Thymus (tissue), 11 donors: ENCODE results near the gene SLC66A2. TPM values are rescaled to one million over a fixed set of nuclear protein-coding genes. Genes with fewer than 3 reads are reported as not detected.
A peak's percentile ranks its signal among the peaks of the same experiment; 100 is the strongest.

ENCODE experiments used
- DNase-seq, 9 donors: peaks; one replicate each; pipeline ENCODE4 v3.0.0-alpha.2; 2013; ENCODE audit warnings: low spot score in 9 of 9, low read depth in 6 of 9, missing footprints in 1 of 9
- H3K27ac ChIP-seq, 2 donors: one replicate each; pipeline ENCODE4 v1.5.1; 2013; ENCODE audit warnings: control low read depth in 1 of 2, low read depth in 1 of 2, low read length in 1 of 2, mild to moderate bottlenecking in 1 of 2, moderate library complexity in 1 of 2
- H3K27me3 ChIP-seq, 2 donors: one replicate each; pipeline ENCODE4 v1.5.1; 2013; ENCODE audit warnings: low read length in 1 of 2; ENCODE audit not compliant: control insufficient read depth in 2 of 2, insufficient read depth in 1 of 2
- H3K36me3 ChIP-seq, 2 donors: one replicate each; pipeline ENCODE4 v1.5.1; 2013; ENCODE audit warnings: low read length in 1 of 2, mild to moderate bottlenecking in 1 of 2, moderate library complexity in 1 of 2; ENCODE audit not compliant: control insufficient read depth in 2 of 2, insufficient read depth in 2 of 2
- H3K4me1 ChIP-seq, 2 donors: one replicate each; pipeline ENCODE4 v1.5.1; 2013; ENCODE audit warnings: low read length in 2 of 2; ENCODE audit not compliant: control insufficient read depth in 2 of 2, insufficient read depth in 2 of 2
- H3K4me3 ChIP-seq, 2 donors: one replicate each; pipeline ENCODE4 v1.5.1; 2013; ENCODE audit warnings: low read length in 2 of 2, control low read depth in 1 of 2, mild to moderate bottlenecking in 1 of 2
- H3K9me3 ChIP-seq, 2 donors: one replicate each; pipeline ENCODE4 v1.5.1; 2013; ENCODE audit warnings: low read length in 1 of 2, mild to moderate bottlenecking in 1 of 2; ENCODE audit not compliant: control insufficient read depth in 2 of 2, insufficient read depth in 1 of 2
- WGBS: extraction: QIAGEN DNeasy Blood & Tissue Kit; methylation state at CpG from one replicate; pipeline ENCODE4 v1.1.7; 2013; 5-methylcytosine and 5-hydroxymethylcytosine counted together
- polyA plus RNA-seq: library from polyadenylated mRNA; stranded (reverse); fragments of 200-250 nt; gene quantifications from one replicate; pipeline ENCODE4 v1.2.3, GENCODE V29; 2013
- total RNA-seq: library from RNA; stranded (reverse); fragments of 120-200 nt; gene quantifications from one replicate; pipeline ENCODE4 v1.2.4, GENCODE V29; 2013
- donor health status: healthy.

Gene SLC66A2
- total and polyA plus RNA-seq, 2 donors = 19.9 to 91.3 TPM

DNA sequence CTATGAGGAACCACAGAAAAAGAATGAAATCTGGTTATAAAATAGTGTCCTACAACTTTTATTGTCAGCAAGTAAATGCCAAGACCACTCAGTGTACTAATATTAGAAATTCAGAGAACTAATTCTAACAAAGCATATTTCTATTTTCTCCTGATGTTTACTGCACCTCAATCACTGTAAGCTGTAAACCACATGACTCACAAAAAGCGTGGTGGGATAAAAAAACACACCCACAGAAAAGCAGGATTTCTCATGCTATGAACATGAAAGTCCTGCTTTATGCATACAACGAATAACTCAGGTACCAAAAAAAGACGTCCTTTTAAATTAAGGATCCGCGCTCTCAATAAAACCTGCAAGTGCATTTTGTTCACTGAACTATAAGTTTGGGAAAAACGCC, 36.1 kb upstream of the SLC66A2 start:
- H3K4me1 ChIP-seq = peaks cover 12 to 15% of the 10 kb centered on the region in 2 donors
- H3K27me3 ChIP-seq = no peaks in the 10 kb centered on the region
- H3K4me3 ChIP-seq = peak overlapping the region; percentile 74 to 90
- H3K36me3 ChIP-seq = peaks cover 14 to 16% of the 10 kb centered on the region in 2 donors
- no peaks in the 10 kb centered on the region for H3K9me3 ChIP-seq
- WGBS = under 1% methylated on average over 6 of the region's 6 CpGs
- H3K27ac ChIP-seq = peak overlapping the region in 1 of 2 donors; percentile 88
- no peak for DNase-seq

DNA sequence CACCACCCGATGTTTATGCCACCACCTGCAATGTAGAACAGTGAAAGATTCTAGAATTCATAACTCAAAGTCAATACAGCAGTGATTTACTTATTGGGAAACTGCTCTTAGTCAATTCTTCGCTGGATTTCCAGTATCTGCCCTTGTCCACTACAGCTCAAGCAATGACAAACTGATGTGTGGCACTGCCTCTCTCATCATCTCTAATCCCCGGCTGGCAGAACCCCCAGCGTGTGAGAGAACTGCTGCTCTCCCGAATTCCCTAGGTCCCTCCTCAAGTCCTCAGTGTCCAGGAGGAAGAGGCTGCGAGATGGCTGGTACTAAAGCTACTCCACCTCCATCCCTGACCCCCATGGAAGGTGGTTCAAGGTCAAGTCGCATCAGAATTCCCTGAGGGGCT, 35.3 kb upstream of the SLC66A2 start:
- Histone ChIP-seq H3K36me3 (peaks cover 17 to 20% of the 10 kb centered on the region in 2 donors), H3K27me3 (no peaks in the 10 kb centered on the region), H3K27ac (no peak overlapping the region), H3K9me3 (no peaks in the 10 kb centered on the region), H3K4me3 (peak overlapping the region in 1 of 2 donors; percentile 90), H3K4me1 (peaks cover 12 to 15% of the 10 kb centered on the region in 2 donors)
- DNase-seq = no peak
- 90% methylated on average over 7 of the region's 7 CpGs for WGBS

DNA sequence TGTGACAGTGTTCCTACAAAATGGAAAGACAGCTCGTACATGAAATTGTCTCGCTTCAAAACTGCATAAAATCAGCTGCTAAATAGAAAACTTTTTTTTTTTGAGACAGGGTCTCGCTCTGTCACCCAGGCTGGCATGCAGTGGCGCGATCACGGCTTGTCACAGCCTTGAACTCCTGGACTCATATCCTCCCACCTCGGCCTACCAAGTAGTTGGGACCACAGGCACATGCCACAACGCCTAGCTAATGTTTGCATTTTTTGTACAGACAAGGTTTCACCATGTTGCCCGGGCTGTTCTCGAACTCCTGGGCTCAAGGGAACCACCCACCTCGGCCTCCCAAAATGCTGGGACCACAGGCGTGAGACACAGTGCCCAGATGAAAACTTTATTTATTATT, 33.7 kb upstream of the SLC66A2 start:
- Histone ChIP-seq H3K27me3 (no peaks in the 10 kb centered on the region), H3K27ac (no peak overlapping the region), H3K4me1 (peaks cover 12 to 15% of the 10 kb centered on the region in 2 donors), H3K4me3 (no peak overlapping the region), H3K9me3 (no peaks in the 10 kb centered on the region), H3K36me3 (peaks cover 17 to 20% of the 10 kb centered on the region in 2 donors)
- no peak for DNase-seq
- WGBS = 97% methylated on average over 12 of the region's 12 CpGs

DNA sequence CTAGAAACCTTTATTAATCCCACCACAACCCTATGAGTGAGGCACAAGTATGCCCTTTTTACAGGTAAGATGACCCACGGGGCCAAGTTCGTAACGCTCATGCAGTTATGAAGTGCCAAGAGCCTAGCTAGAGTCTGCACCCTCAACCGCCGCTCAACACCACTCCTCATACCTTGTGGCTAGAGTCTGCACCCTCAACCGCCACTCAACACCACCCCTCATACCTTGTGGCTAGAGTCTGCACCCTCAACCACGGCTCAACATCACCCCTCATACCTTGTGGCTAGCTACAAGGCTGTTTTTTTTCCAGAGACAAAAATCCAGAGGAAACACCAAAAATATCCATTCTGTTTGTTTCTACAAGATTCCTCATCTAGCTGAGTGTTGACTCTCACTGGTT, 32.3 kb upstream of the SLC66A2 start:
- Histone ChIP-seq H3K36me3 (peaks cover 21 to 29% of the 10 kb centered on the region in 2 donors), H3K9me3 (no peaks in the 10 kb centered on the region), H3K27me3 (no peaks in the 10 kb centered on the region), H3K27ac (no peak overlapping the region), H3K4me3 (no peak overlapping the region), H3K4me1 (peaks cover 8 to 11% of the 10 kb centered on the region in 2 donors)
- DNase-seq = no peak
- WGBS = 54% methylated on average over 7 of the region's 7 CpGs

DNA sequence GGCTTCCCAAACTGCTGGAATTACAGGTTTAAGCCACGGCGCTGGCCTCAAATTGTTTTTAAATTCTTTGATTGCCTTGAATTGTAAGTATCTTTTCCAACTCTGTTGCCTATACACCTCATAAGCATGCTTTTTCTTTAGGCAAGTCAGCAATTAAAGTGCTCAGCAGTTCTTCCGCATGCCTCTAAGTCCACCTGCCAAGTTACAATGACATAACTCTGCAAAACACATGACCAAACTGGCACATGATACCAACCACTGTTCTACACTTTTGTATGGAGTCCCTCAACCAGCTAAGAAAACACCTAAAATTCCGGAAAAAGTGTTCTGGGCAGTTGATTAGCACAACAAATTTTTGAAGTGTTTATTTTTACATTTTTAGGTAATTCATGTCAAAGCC, 31.8 kb upstream of the SLC66A2 start:
- no peaks in the 10 kb centered on the region for H3K9me3 ChIP-seq
- peaks cover 21 to 29% of the 10 kb centered on the region in 2 donors for H3K36me3 ChIP-seq
- no peak overlapping the region for H3K27ac ChIP-seq
- H3K4me3 ChIP-seq = no peak overlapping the region
- no peaks in the 10 kb centered on the region for H3K27me3 ChIP-seq
- no peak for DNase-seq
- peaks cover 8 to 11% of the 10 kb centered on the region in 2 donors for H3K4me1 ChIP-seq
- 95% methylated on average over 4 of the region's 4 CpGs for WGBS

DNA sequence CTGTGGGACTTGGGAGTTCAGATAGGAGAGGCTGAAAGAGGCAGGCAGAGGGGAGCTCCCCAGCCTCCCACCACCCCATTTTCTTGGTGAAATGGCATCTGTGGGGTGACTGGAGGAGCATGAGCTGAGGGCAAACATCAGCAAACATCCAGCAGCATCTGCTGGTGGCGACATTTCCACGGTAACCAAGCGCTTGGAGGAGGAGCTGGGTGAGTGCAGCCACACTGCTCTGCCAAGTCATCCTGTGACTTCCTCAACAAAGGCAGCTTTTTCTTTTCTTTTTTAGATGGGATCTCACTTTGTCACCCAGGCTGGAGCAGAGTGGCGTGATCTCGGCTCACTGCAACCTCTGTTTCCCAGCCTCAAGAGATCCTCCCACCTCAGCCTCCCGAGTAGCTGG, 31.3 kb upstream of the SLC66A2 start:
- no peak overlapping the region for H3K27ac ChIP-seq
- no peaks in the 10 kb centered on the region for H3K9me3 ChIP-seq
- H3K36me3 ChIP-seq = peaks cover 21 to 29% of the 10 kb centered on the region in 2 donors
- peaks cover 8 to 11% of the 10 kb centered on the region in 2 donors for H3K4me1 ChIP-seq
- peak in 1 of 9 donors; percentile 13 for DNase-seq
- WGBS = 50% methylated on average over 6 of the region's 6 CpGs
- no peak overlapping the region for H3K4me3 ChIP-seq
- H3K27me3 ChIP-seq = no peaks in the 10 kb centered on the region

- 93% methylated on average over 13 of the region's 13 CpGs for WGBS
- no peak for DNase-seq
- H3K36me3 ChIP-seq = peaks cover 28 to 33% of the 10 kb centered on the region in 2 donors
Measured at GRCh38 chr18:79980585-79980984, 29.1 kb upstream of the SLC66A2 start.

DNA sequence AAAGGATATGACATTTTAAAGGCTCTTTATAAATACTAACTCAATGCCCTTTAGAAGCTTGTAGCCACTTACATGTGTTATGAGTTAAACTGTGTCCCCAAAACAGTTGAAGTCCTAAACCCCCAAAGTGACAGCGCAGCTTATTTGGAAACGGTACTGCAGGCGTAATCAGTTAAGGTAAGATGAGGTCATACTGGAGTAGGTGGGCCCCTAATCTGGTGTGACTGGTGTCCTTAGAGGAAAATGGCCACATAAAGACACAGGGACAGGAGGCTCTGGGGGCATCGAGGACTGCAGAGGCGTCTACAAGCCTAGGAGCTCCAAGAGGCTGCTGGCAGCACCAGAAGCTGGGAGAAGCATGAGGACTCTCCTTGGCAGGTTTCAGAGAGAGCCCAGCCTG, 28.4 kb upstream of the SLC66A2 start:
- Histone ChIP-seq H3K27ac (no peak overlapping the region), H3K36me3 (peaks cover 30% of the 10 kb centered on the region in 2 donors), H3K4me1 (peaks cover 0 to 5% of the 10 kb centered on the region in 2 donors), H3K27me3 (no peaks in the 10 kb centered on the region), H3K4me3 (no peak overlapping the region), H3K9me3 (no peaks in the 10 kb centered on the region)
- 97% methylated on average over 5 of the region's 5 CpGs for WGBS
- DNase-seq = no peak

More at GRCh38 chr18:79980585-79980984, 29.1 kb upstream of the SLC66A2 start:
- Histone ChIP-seq H3K27me3 (no peaks in the 10 kb centered on the region), H3K4me3 (no peak overlapping the region), H3K4me1 (peaks cover 0 to 5% of the 10 kb centered on the region in 2 donors), H3K27ac (no peak overlapping the region), H3K9me3 (no peaks in the 10 kb centered on the region)

DNA sequence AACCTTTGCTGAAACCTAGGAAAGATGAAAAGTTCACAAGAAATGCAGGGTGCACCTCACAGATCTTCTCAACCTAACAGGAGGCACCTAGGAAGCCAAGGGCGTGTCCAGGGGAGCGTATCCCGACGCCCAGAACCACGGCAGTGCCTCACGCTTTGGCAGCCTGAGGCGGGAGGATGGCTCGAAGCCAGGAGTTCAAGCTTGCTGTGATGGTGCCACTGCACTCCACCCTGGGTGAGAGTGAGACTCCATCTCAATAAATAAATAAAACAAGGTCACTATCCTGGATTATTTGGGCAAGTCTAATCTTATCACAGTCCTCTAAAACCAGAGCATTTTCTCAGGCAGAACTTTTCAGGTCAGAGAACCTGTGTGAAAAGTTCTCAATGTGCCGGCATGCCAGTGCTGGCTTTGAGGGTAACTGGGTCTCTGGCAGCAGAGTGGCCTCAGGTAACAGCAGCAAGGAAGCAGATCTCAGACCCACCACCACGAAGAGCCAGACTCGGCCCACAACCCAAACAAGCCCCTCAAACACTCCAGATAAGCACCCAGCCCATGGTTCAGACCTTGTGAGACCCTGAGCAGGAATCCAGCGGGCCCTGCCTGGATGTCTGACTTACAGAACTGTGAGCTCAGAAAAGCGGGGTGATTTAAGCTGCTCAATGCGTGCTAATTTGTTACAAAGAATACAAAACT, 24.7 kb upstream of the SLC66A2 start:
- Histone ChIP-seq H3K9me3 (no peaks in the 10 kb centered on the region), H3K4me3 (no peak overlapping the region), H3K27ac (no peak overlapping the region), H3K36me3 (peaks cover 45 to 46% of the 10 kb centered on the region in 2 donors), H3K4me1 (peaks cover 0 to 2% of the 10 kb centered on the region in 2 donors), H3K27me3 (no peaks in the 10 kb centered on the region)
- no peak for DNase-seq
- 94% methylated on average over 14 of the region's 14 CpGs for WGBS
